ENCODE data around the gene DAPK1. TPM values are rescaled to one million over a fixed set of nuclear protein-coding genes. Genes with fewer than 3 reads are reported as not detected.

The DAPK1 gene
- total and polyA plus RNA-seq, 2 donors (not counting 3 experiments of a cell fraction or from before 2014, with no cell fraction given): 58.9 to 119 TPM

- no peak overlapping the region for H2AFZ ChIP-seq (ENCODE audit: low read depth, low read length)
- H3K9ac ChIP-seq (replicated peaks; ENCODE audit: extremely low read depth, insufficient read depth, low read length): no peak overlapping the region
- no TSS peak for BruUV-seq (replicated peaks)
- CTCF ChIA-PET: interaction anchor here (0.6 kb wide), 1 partner anchor 322 kb away, joined by 3 read pairs; no protein-coding TSS in a partner anchor
- H3K9me1 ChIP-seq (replicated peaks; ENCODE audit: control insufficient read depth, extremely low read depth, insufficient read depth, low read length): no peaks in the 10 kb centered on the region
- dilution Hi-C loops (cut with MboI; ENCODE audit: extremely low pct_ligation_motif_present, low sequenced_read_pairs): loop anchor here (10.0 kb wide), 1 partner anchor 325 kb away; no protein-coding TSS in a partner anchor
- H3K4me3 ChIP-seq (replicated peaks in 1 of 3; ENCODE audit: insufficient read depth in 1 of 3, low read depth in 1 of 3, low read length in 3 of 3): no peak overlapping the region
- H3K4me2 ChIP-seq (ENCODE audit: insufficient read depth, low read length): no peak overlapping the region
- peaks cover 12% of the 10 kb centered on the region for H3K4me1 ChIP-seq (ENCODE audit: control insufficient read depth, extremely low read depth, insufficient read depth, low read length)
- FAIRE-seq: no peak
- TF ChIP-seq JUN (IDR thresholded peaks at IDR 0.05; ENCODE audit: borderline replicate concordance, insufficient read depth, insufficient read length, low read depth) (no peak), MYC (IDR thresholded peaks at IDR 0.05; ENCODE audit: low read depth, low read length) (no peak), CTCF (IDR thresholded peaks at IDR 0.05; ENCODE audit: extremely low read depth in 1 of 2, insufficient read depth in 1 of 2, low read depth in 1 of 2, low read length in 2 of 2) (no peak), EZH2 (IDR thresholded peaks at IDR 0.05; ENCODE audit: borderline replicate concordance, low read depth, low read length, severe bottlenecking) (no peak), GATA2 (IDR thresholded peaks at IDR 0.05; ENCODE audit: insufficient read depth, insufficient read length, low read depth, low read length) (no peak), POLR2A (IDR thresholded peaks at IDR 0.05; ENCODE audit: low read depth, low read length) (no peak), FOS (IDR thresholded peaks at IDR 0.05; ENCODE audit: borderline replicate concordance, insufficient read depth, low read length) (no peak), POLR2AphosphoS5 (IDR thresholded peaks at IDR 0.05; ENCODE audit: insufficient read depth, low read depth, low read length) (no peak)
- TF ChIP-seq, protein P1, sequence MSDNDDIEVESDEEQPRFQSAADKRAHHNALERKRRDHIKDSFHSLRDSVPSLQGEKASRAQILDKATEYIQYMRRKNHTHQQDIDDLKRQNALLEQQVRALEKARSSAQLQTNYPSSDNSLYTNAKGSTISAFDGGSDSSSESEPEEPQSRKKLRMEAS (IDR thresholded peaks at IDR 0.05; ENCODE audit: insufficient read depth, insufficient read length): no peak
- no peaks in the 10 kb centered on the region for H3K9me3 ChIP-seq (replicated peaks; ENCODE audit: control insufficient read depth, insufficient read depth, low read length)
- no peak overlapping the region for H3K27ac ChIP-seq (ENCODE audit: insufficient read depth, low read depth, low read length)
- POLR2A ChIA-PET: no interaction called here
- intact Hi-C loops (cut with micrococcal nuclease): loop anchor here (10.0 kb wide), 1 partner anchor 1225 kb away; no protein-coding TSS in a partner anchor
- H3K79me2 ChIP-seq (ENCODE audit: control insufficient read depth, insufficient read depth, low read length): no peaks in the 10 kb centered on the region
- H3K27me3 ChIP-seq (ENCODE audit: control insufficient read depth in 2 of 2, insufficient read depth in 2 of 2, low read length in 2 of 2): no peaks in the 10 kb centered on the region
- H3K36me3 ChIP-seq (ENCODE audit: control insufficient read depth in 2 of 2, extremely low read depth in 1 of 2, insufficient read depth in 2 of 2, low read length in 2 of 2): peaks cover 6 to 32% of the 10 kb centered on the region in 2 experiments
- DNase-seq (ENCODE audit: low read depth, low spot score): no peak
- no peaks in the 10 kb centered on the region for H4K20me1 ChIP-seq (replicated peaks; ENCODE audit: control insufficient read depth, extremely low read depth, insufficient read depth, low read length)
Observed at GRCh38 chr9:87659534-87660419, 162.1 kb downstream of the DAPK1 start.
